Measurements from ENCODE around the gene SULT1C4. TPM values are rescaled to one million over a fixed set of nuclear protein-coding genes. Genes with fewer than 3 reads are reported as not detected.

SULT1C4 gene
- total RNA-seq, 4 donors from 2014 or later = 0.61 to 3.3 (median 2.4) TPM

- no peak overlapping the region for H3K27ac ChIP-seq
- no peaks in the 10 kb centered on the region for H3K36me3 ChIP-seq
- in situ Hi-C loops (cut with MboI; ENCODE audit: low sequenced_read_pairs in 4 of 4) (no loop called here), intact Hi-C loops (cut with DNase I; ENCODE audit: low total_unique reads) (no loop called here)
- no peaks in the 10 kb centered on the region for H3K27me3 ChIP-seq
- no peak overlapping the region for H3K4me3 ChIP-seq
- TF ChIP-seq POLR2A (IDR thresholded peaks at IDR 0.05) (no peak), CTCF (IDR thresholded peaks at IDR 0.05 in 4 of 5, conservative IDR thresholded peaks at IDR 0.05 in 1 of 5) (no peak)
- H3K4me1 ChIP-seq = no peaks in the 10 kb centered on the region
- DNase-seq = no peak
- H3K9me3 ChIP-seq = no peaks in the 10 kb centered on the region
- no peak for ATAC-seq
Measured at GRCh38 chr2:108367014-108367413, 10.7 kb upstream of the SULT1C4 start.

GRCh38 chr2:108367561-108368175 lies 10.1 kb upstream of the SULT1C4 start:
- H3K9me3 ChIP-seq = no peaks in the 10 kb centered on the region
- no peaks in the 10 kb centered on the region for H3K4me1 ChIP-seq
- no peak overlapping the region for H3K27ac ChIP-seq
- in situ Hi-C loops (cut with MboI; ENCODE audit: low sequenced_read_pairs in 4 of 4) (no loop called here), intact Hi-C loops (cut with DNase I; ENCODE audit: low total_unique reads) (no loop called here)
- DNase-seq (no peak), ATAC-seq (no peak)
- H3K4me3 ChIP-seq = no peak overlapping the region
- no peaks in the 10 kb centered on the region for H3K36me3 ChIP-seq
- TF ChIP-seq POLR2A (IDR thresholded peaks at IDR 0.05) (no peak), CTCF (IDR thresholded peaks at IDR 0.05 in 4 of 5, conservative IDR thresholded peaks at IDR 0.05 in 1 of 5) (no peak)
- H3K27me3 ChIP-seq = no peaks in the 10 kb centered on the region

- in situ Hi-C loops (cut with MboI; ENCODE audit: low sequenced_read_pairs in 4 of 4) (no loop called here), intact Hi-C loops (cut with DNase I; ENCODE audit: low total_unique reads) (no loop called here)
- no peak overlapping the region for H3K27ac ChIP-seq
- ATAC-seq = no peak
- no peak for DNase-seq
- no peaks in the 10 kb centered on the region for H3K4me1 ChIP-seq
- H3K4me3 ChIP-seq = no peak overlapping the region
- no peaks in the 10 kb centered on the region for H3K36me3 ChIP-seq
- no peak for TF ChIP-seq POLR2A (IDR thresholded peaks at IDR 0.05)
- H3K9me3 ChIP-seq = no peaks in the 10 kb centered on the region
- no peaks in the 10 kb centered on the region for H3K27me3 ChIP-seq
Measured at GRCh38 chr2:108369153-108369552, 8.6 kb upstream of the SULT1C4 start.

- Histone ChIP-seq H3K36me3 (no peaks in the 10 kb centered on the region), H3K9me3 (no peaks in the 10 kb centered on the region), H3K27me3 (no peaks in the 10 kb centered on the region), H3K4me1 (no peaks in the 10 kb centered on the region), H3K4me3 (no peak overlapping the region), H3K27ac (no peak overlapping the region)
- ATAC-seq = no peak
- intact Hi-C loops (cut with DNase I; ENCODE audit: low total_unique reads) (no loop called here), in situ Hi-C loops (cut with MboI; ENCODE audit: low sequenced_read_pairs in 4 of 4) (no loop called here)
- TF ChIP-seq CTCF (IDR thresholded peaks at IDR 0.05 in 4 of 5, conservative IDR thresholded peaks at IDR 0.05 in 1 of 5) (no peak), POLR2A (IDR thresholded peaks at IDR 0.05) (no peak)
- no peak for DNase-seq
Measured at GRCh38 chr2:108370080-108370479, 7.7 kb upstream of the SULT1C4 start.

- in situ Hi-C loops (cut with MboI; ENCODE audit: low sequenced_read_pairs in 4 of 4) = no loop called here
- Histone ChIP-seq H3K4me3 (no peak overlapping the region), H3K9me3 (no peaks in the 10 kb centered on the region), H3K36me3 (no peaks in the 10 kb centered on the region), H3K27ac (peak overlapping the region; percentile 64 to 71 (median 69)), H3K4me1 (no peaks in the 10 kb centered on the region), H3K27me3 (no peaks in the 10 kb centered on the region)
- DNase-seq (no peak), ATAC-seq (no peak)
- TF ChIP-seq CTCF (IDR thresholded peaks at IDR 0.05 in 4 of 5, conservative IDR thresholded peaks at IDR 0.05 in 1 of 5) (no peak), POLR2A (IDR thresholded peaks at IDR 0.05) (no peak)
- intact Hi-C loops (cut with DNase I; ENCODE audit: low total_unique reads) = no loop called here
Measured at GRCh38 chr2:108376774-108377173, 980 bp upstream of the SULT1C4 start.

All from gastrocnemius medialis (tissue), 4 donors.